ENCODE results near the gene SLC35B2.
"Not testable (repeated sequence)": the region's sequence is repeated elsewhere in the genome, so short reads cannot be mapped to it uniquely, and the experiment has no call there.

The SLC35B2 gene

DNA sequence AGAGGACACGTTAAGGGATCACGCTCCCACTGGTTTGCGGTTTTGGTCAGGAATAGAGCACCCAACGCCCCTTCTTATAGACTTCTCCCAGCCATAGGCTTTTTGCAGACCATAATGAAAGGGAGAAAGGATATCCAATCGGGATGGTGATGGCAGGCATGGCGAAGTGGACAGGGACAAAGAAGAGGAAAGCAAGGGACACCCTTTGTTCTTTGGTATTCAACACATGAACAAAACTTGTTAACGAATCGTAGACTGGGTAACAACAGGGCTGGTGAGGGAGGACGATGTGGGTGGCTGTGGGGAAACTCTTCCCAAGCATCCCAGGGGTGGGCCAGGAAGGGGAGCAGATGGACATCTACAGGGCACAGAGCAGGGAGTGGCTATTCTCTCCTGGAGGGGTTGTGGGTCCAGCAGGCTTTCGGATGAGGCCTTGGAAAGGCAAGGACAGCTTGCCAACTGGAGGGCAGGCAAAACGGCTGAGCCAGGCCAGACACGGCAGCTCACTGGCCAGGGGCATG, 11.9 kb downstream of the SLC35B2 start:
- peak overlapping the region; percentile 97 for H3K27ac Mint-ChIP-seq
- H3K4me1 Mint-ChIP-seq = peaks cover 34% of the 10 kb centered on the region
- peaks cover 37% of the 10 kb centered on the region for H3K36me3 Mint-ChIP-seq
- ATAC-seq = no peak
- H3K9me3 Mint-ChIP-seq = no peaks in the 10 kb centered on the region
- peak overlapping the region; percentile 96 for H3K4me3 Mint-ChIP-seq
- no peaks in the 10 kb centered on the region for H3K27me3 Mint-ChIP-seq

DNA sequence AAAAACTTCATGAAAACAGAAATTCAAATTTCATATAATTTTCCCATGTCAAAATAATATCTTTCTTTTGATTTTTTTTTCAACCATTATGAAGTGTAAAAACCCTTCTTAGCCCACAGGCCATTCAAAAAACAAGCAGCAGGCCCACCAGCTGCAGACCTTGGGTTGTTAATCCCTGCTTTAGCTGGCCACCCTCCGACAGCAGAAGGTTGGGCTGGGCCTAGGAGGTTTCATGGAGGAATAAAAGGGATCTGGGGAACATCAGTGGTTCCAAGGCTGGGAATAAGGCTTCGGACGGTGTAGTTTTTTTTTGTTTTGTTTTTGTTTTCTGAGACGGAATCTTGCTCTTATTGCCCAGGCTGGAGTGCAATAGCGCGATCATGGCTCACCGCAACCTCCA, 14.0 kb downstream of the SLC35B2 start:
- ATAC-seq = no peak
- H3K27ac Mint-ChIP-seq = no peak overlapping the region
- no peak overlapping the region for H3K4me3 Mint-ChIP-seq

DNA sequence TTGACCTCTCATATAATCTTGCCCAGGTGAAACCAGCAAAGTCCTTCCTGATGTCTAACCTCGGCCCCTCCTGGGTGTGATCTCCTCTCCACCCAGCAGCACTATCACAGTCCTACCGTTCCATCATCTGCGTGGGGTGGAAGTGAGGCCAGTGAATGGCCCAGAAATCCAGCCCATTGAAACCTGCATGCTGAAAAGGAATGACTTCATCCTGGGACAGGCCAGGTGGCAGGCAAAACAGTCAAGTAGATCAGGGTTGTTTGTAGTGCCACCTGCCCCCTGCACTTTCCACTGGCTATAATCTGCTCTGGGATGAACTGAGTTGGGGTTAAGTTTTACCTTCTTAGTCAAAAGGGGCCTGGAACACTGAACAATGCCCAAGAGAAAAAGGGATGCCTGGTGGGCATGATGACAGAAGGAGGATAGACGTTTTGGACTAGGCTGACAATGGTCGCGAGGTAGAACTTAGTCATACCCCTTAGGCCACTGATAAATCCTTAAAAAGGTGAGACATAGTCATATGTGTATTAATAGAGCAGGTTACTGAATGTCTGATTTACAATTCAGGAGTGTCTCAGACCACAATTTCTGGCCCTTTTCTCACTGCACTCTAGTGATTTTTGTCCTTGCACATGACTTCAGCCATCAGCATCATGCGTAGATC, 18.5 kb downstream of the SLC35B2 start:
- Mint-ChIP-seq H3K27ac (peak overlapping the region; percentile 96), H3K27me3 (no peaks in the 10 kb centered on the region), H3K9me3 (no peaks in the 10 kb centered on the region), H3K36me3 (no peaks in the 10 kb centered on the region), H3K4me3 (peak overlapping the region; percentile 94), H3K4me1 (peaks cover 21% of the 10 kb centered on the region)
- no peak for ATAC-seq

More for the DNA sequence above, 14.0 kb downstream of the SLC35B2 start:
- Mint-ChIP-seq H3K4me1 (peaks cover 18% of the 10 kb centered on the region), H3K27me3 (no peaks in the 10 kb centered on the region), H3K9me3 (no peaks in the 10 kb centered on the region), H3K36me3 (peaks cover 16% of the 10 kb centered on the region)

DNA sequence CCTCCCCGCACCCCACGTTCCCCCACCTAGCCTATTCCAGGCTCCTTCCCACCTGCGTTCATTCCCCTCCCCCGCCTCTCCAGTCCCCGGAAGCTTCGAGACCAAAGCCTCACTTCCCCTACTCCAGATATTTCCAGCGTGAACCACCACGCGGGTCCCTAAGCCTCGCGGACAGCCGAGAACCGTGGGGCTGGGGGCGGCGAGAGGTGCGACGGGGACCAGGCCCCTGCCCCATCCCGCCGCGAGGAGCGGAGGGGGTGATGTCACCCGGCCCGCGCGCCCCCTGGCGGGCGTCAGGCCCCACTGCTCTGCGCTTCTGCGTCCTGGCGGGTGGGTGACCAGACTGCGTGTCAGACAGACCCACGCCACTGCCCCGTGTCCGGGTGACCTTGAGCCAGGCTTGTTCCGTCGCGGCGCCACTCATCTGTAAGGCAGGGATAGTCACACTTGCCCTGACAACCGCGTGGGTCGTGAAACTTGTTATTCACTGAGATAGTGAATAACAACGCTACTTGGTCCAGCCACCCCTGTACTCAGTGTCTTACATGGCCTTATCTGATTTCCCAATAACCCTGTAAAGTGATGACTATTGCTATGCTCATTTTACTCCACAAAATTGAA, 19.4 kb downstream of the SLC35B2 start:
- peak overlapping the region; percentile 96 for H3K27ac Mint-ChIP-seq
- ATAC-seq = peak; percentile 96
- H3K27me3 Mint-ChIP-seq = no peaks in the 10 kb centered on the region
- peak overlapping the region; percentile 94 for H3K4me3 Mint-ChIP-seq
- no peaks in the 10 kb centered on the region for H3K9me3 Mint-ChIP-seq
- peaks cover 3% of the 10 kb centered on the region for H3K36me3 Mint-ChIP-seq
- H3K4me1 Mint-ChIP-seq = peaks cover 26% of the 10 kb centered on the region

DNA sequence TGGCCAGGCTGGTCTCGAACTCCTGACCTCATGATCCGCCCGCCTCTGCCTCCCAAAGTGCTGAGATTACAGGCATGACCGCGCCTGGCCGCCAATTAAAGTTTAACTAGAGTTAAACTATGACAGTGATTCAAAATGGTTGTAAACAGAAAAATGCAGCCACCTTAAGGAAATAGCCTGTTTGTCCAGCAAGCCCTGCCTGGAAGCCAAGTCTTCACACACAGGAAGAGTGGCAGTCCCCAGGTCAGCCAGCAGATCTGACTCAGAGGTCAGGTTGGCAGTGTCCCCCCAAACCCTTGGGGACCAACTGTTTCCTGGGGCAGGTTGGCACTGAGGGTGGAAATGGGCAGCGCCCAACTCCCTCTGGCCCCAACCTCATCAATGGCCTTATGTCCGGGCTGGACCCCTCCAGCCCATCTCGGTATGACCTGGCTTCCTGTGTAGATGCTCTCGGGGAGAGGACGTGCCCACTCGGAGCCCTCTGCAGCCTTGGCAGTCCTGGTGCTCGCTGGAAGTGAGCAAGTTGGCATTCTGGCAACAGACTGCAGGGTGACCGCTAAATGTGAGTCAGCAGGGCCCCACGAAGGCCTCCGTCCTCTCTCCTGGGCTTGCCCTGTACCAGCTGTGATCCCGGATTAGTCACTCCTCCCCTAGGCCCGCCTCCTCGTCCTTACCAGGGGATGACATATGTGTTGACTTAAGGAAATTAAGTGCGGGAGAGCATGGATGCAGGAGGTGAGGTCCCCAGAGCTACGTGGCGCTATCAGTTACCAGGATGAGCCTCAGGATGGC, 20.1 kb downstream of the SLC35B2 start:
- peaks cover 9% of the 10 kb centered on the region for H3K36me3 Mint-ChIP-seq
- H3K27me3 Mint-ChIP-seq = no peaks in the 10 kb centered on the region
- peak; percentile 86 for ATAC-seq
- H3K9me3 Mint-ChIP-seq = no peaks in the 10 kb centered on the region
- peak overlapping the region; percentile 96 for H3K27ac Mint-ChIP-seq
- peak overlapping the region; percentile 94 for H3K4me3 Mint-ChIP-seq
- peaks cover 26% of the 10 kb centered on the region for H3K4me1 Mint-ChIP-seq

DNA sequence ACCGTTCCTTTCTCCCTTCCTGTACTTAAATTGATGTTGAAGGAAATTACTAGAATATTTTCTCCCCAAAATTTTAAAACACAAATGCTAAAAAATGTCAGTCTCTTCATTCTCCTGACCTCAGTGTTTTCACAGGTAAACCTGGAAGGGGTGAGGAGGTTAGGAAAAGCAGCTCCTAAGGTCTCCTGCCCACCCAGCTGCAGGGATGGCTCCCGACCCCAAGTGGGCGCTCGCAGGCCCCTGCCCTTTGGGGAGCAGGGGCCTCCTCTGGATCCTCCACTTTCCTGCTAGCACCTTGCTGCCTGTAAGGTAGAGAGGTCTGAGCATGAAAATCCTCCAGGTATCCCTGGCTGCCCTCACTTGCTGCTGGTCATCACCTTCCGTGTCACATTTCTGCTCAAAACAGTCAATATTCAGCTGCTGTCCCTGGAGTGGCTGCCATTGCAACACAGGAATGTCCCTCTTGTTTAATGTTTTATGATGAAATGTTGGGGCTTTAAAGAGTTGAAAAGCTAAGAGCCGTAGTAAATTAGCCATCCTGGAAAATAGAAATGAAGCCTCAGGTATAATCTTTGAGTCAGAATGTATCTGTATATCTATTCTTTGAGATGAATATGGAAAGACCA, 21.3 kb downstream of the SLC35B2 start:
- H3K27ac Mint-ChIP-seq = no peak overlapping the region
- H3K4me1 Mint-ChIP-seq = peaks cover 26% of the 10 kb centered on the region
- no peaks in the 10 kb centered on the region for H3K9me3 Mint-ChIP-seq
- no peak for ATAC-seq
- H3K36me3 Mint-ChIP-seq = peaks cover 20% of the 10 kb centered on the region
- H3K4me3 Mint-ChIP-seq = no peak overlapping the region
- no peaks in the 10 kb centered on the region for H3K27me3 Mint-ChIP-seq

DNA sequence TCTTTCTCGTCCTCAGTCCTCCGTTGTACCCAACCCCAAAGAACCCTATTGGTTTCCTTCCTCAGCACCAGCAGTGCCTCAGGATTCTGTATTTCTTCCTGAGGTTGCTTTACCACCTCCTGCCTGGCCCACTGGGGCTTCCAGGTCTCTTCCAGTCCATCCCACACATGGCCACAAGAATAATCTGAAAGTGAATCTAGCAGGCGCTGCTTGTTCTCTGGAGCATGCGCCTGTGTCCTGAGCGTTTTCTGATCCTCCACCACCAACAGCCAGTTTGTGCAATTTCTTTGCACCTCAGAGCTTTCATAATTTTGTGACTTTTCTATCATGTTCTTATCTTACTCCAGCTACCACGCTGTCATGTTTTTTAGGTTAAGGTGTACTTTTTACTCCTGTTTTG, 22.1 kb downstream of the SLC35B2 start:
- H3K4me3 Mint-ChIP-seq = no peak overlapping the region
- H3K9me3 Mint-ChIP-seq = no peaks in the 10 kb centered on the region
- ATAC-seq = no peak
- no peak overlapping the region for H3K27ac Mint-ChIP-seq
- peaks cover 26% of the 10 kb centered on the region for H3K4me1 Mint-ChIP-seq
- H3K27me3 Mint-ChIP-seq = no peaks in the 10 kb centered on the region
- H3K36me3 Mint-ChIP-seq = peaks cover 25% of the 10 kb centered on the region

DNA sequence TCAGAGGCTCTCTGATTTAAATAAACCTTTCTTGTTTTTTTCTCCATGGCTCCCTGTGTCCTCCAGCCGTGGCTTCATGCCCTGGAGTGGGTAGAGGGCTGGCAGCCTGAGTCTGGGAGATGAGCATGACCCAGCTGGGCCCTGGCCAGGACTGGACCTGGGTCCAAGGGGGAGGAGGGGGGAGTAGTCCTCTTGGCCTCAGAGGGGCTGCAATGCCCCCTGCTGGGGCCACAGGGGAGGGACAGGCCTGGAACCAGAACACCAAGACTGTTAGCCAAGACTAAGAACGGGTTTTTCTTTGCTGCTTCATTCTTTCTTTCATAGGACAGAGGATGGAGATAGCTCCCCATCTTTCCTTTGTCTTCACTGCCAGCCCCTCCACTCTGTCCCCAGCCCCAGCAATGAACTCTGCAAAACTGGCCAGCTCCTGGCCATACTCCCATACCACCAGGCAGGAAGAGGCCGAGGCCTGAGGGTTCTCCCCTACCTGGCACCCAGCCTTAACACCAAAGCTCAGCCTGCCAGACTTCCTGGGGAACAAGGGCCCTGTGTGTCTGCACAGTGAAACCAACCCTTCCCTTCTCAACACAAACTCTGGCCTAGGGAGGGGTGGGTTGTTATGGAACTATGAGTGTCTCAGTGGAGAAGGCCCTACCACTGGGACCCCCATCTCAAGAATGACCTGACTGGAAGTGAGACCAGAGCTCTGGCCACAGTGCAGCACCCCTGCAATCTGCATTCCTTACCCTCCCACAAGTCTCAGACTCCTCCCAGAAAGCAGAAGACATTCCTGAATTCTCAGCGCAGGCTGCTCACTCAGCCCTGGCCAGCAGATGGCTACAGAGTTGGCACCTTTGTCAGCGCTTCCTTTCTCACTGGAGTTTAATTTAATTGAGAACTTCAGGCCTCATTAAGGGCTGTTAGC, 23.0 kb downstream of the SLC35B2 start:
- peaks cover 25% of the 10 kb centered on the region for H3K36me3 Mint-ChIP-seq
- ATAC-seq = no peak
- H3K27me3 Mint-ChIP-seq = no peaks in the 10 kb centered on the region
- H3K27ac Mint-ChIP-seq = no peak overlapping the region
- H3K4me1 Mint-ChIP-seq = peaks cover 26% of the 10 kb centered on the region
- no peak overlapping the region for H3K4me3 Mint-ChIP-seq
- H3K9me3 Mint-ChIP-seq = no peaks in the 10 kb centered on the region

DNA sequence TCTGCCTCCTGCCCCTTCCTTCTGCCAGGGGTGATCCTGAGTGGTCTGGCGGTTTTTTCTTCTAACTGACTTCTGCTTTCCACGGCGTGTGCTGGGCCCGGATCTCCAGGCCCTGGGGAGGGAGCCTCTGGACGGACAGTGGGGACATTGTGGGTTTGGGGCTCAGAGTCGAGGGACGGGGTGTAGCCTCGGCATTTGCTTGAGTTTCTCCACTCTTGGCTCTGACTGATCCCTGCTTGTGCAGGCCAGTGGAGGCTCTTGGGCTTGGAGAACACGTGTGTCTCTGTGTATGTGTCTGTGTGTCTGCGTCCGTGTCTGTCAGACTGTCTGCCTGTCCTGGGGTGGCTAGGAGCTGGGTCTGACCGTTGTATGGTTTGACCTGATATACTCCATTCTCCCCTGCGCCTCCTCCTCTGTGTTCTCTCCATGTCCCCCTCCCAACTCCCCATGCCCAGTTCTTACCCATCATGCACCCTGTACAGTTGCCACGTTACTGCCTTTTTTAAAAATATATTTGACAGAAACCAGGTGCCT, 23.7 kb downstream of the SLC35B2 start:
- Mint-ChIP-seq H3K4me1 (peaks cover 25% of the 10 kb centered on the region), H3K36me3 (peaks cover 25% of the 10 kb centered on the region), H3K4me3 (no peak overlapping the region), H3K27ac (peak overlapping the region; percentile 34), H3K9me3 (no peaks in the 10 kb centered on the region), H3K27me3 (no peaks in the 10 kb centered on the region)
- no peak for ATAC-seq

DNA sequence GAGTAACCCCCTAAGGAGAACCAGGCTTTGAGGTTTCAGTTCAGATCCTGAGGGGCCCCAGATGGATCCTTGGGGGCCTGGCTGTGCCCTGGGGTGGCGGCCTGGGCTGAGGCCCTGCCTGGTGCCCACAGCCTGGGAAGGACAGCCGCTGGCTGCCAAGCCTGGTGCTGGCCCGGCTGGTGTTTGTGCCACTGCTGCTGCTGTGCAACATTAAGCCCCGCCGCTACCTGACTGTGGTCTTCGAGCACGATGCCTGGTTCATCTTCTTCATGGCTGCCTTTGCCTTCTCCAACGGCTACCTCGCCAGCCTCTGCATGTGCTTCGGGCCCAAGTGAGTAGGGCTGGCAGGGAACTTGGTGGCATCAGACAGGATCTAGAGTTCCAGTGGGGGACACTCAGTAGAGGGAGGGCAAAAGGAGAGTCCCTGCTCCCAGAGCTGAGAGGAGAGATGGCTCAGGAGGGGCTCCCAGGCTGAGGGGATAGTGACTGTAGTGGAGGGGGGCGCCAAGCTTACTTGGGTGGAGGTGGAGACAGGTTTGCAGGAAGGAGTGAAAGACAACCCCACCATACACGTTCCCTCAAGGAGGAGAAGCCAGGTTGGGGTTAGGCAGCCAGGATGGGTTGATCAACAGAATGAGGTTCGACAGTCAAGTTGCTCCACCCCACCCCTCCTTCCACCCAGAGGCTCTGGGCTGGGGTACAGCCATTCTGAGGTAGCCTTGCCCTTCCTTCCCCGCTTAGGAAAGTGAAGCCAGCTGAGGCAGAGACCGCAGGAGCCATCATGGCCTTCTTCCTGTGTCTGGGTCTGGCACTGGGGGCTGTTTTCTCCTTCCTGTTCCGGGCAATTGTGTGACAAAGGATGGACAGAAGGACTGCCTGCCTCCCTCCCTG, 24.4 kb downstream of the SLC35B2 start:
- H3K27ac Mint-ChIP-seq = peak overlapping the region; percentile 34
- peaks cover 25% of the 10 kb centered on the region for H3K36me3 Mint-ChIP-seq
- no peaks in the 10 kb centered on the region for H3K27me3 Mint-ChIP-seq
- peaks cover 17% of the 10 kb centered on the region for H3K4me1 Mint-ChIP-seq
- H3K4me3 Mint-ChIP-seq = no peak overlapping the region
- no peak for ATAC-seq
- H3K9me3 Mint-ChIP-seq = no peaks in the 10 kb centered on the region

DNA sequence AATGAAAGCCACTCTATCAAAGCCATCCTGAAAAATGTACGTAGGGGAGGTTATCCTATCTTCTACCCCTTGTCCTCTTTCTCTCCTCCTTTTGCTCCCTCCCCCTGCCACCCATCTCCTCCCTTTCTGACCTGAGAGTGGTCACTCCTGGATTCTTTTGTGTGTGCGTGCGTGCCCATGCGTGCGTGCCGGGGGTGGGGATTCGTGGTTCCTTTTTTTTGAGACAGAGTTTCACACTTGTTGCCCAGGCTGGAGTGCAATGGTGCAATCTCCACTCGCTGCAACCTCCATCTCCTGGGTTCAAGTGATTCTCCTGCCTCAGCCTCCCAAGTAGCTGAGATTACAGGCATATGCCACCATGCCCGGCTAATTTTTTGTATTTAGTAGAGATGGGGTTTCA, 25.9 kb downstream of the SLC35B2 start:
- not testable (repeated sequence) for H3K4me1 Mint-ChIP-seq, H3K9me3 Mint-ChIP-seq, H3K27ac Mint-ChIP-seq, ATAC-seq, H3K27me3 Mint-ChIP-seq, H3K4me3 Mint-ChIP-seq
- peaks cover 25% of the 10 kb centered on the region for H3K36me3 Mint-ChIP-seq

DNA sequence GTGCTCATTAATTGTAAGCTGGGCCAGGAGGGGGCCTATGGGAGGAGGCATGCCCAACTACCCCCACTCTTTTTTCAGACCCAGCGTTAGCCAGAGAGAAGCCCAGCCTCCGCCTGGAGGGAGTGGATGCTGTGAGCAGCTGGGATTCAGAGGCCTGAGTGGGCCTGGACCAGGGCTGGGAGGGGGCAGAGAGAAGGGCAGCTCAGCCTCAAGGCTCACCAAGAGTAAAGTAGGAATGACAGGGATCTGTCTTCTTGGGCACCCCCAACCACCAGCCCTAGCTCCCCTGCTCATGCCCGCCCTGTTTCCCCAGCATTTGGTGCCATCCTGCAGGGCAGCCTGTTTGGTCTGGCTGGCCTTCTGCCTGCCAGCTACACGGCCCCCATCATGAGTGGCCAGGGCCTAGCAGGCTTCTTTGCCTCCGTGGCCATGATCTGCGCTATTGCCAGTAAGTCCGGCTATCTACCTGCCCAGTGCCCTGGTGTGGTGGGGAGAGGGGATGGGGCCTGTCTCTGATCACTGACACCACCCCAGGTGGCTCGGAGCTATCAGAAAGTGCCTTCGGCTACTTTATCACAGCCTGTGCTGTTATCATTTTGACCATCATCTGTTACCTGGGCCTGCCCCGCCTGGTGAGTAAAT, 27.2 kb downstream of the SLC35B2 start:
- Mint-ChIP-seq H3K9me3 (no peaks in the 10 kb centered on the region), H3K27me3 (no peaks in the 10 kb centered on the region), H3K27ac (no peak overlapping the region), H3K4me3 (no peak overlapping the region), H3K4me1 (peaks cover 18% of the 10 kb centered on the region), H3K36me3 (peaks cover 25% of the 10 kb centered on the region)
- ATAC-seq = no peak

DNA sequence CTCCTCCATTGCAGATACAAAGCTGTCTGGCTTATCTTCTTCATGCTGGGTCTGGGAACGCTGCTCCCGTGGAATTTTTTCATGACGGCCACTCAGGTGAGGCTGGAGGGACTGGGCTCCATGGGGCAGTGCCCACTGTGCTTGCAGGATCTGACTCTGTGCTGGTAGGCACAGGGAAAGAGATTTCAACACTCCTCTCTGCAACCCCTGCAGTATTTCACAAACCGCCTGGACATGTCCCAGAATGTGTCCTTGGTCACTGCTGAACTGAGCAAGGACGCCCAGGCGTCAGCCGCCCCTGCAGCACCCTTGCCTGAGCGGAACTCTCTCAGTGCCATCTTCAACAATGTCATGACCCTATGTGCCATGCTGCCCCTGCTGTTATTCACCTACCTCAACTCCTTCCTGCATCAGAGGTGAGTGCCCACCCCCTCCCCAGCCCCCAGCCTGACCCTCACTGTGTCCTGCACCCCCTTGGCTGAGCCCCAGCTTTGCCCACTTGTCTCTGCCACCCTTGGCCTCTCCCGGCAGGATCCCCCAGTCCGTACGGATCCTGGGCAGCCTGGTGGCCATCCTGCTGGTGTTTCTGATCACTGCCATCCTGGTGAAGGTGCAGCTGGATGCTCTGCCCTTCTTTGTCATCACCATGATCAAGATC, 27.8 kb downstream of the SLC35B2 start:
- Mint-ChIP-seq H3K9me3 (no peaks in the 10 kb centered on the region), H3K4me1 (peaks cover 23% of the 10 kb centered on the region), H3K4me3 (no peak overlapping the region), H3K36me3 (peaks cover 25% of the 10 kb centered on the region), H3K27ac (no peak overlapping the region), H3K27me3 (no peaks in the 10 kb centered on the region)
- no peak for ATAC-seq

Data from stimulated activated memory B cell treated with anti-CD40 and anti-IgM and Interleukin-4, amounts not matched to agents 10 μg/mL and 1 μg/mL and 100 μg/mL, for 72 hours (primary cell).